ENCODE measurements around the gene PTBP2.
A peak's percentile ranks its signal among the peaks of the same experiment; 100 is the strongest.

GRCh38 chr1:96756789-96757188 is 35.2 kb downstream of the PTBP2 start:
- TF ChIP-seq CTCF (conservative IDR thresholded peaks at IDR 0.05; ENCODE audit: low read length), result peak; percentile 24
- TF ChIP-seq EZH2phosphoT487 (IDR thresholded peaks at IDR 0.05; ENCODE audit: borderline replicate concordance), result no peak

All from Loucy (cell line).